ENCODE measurements around the gene ANAPC2. TPM values are rescaled to one million over a fixed set of nuclear protein-coding genes. Genes with fewer than 3 reads are reported as not detected.
A peak's percentile ranks its signal among the peaks of the same experiment; 100 is the strongest.

The ANAPC2 gene
- total and polyA plus RNA-seq, 4 experiments from 2014 or later = 3.2 to 125 (median 60.8) TPM

DNA sequence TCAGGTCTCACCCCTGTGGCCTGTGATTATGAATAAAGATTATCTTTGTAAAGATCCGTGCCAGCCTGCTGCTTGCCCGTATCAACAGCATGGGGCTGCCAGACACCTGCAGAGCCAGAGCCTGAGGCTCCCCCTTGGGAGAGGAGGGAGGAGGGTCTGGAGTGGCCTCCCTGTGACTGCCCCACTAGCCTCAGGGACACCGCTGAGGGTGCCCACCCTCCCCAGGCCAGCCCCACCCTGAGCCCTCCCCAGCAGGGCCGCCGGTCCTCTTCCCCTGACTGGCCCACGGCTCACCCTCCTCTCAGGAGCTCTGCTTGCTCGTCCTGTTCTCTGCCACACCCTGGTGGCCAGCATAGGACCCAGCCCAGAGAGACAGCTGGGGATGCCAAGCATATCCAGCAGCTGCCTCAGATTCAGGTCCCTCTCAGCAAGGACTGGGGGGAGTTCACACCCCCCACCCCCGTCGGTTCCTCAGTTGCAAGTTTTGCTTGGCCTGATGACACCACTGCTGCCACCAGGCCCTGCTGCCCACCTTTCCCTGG, 2.0 kb upstream of the ANAPC2 start:
- H3K27ac ChIP-seq (ENCODE audit: low read depth, low read length) = peak overlapping the region; percentile 96
- peak overlapping the region in 6 of 8 donors; percentile 33 to 93 (median 58) for H3K4me3 Mint-ChIP-seq
- peaks cover 12% of the 10 kb centered on the region for H3K36me3 ChIP-seq (ENCODE audit: insufficient read depth, low read length)
- ChIA-PET CTCF (ENCODE audit: partially characterized antibody) (interaction anchor here (1.0 to 2.0 kb wide), 3 partner anchors 7 to 94 kb away, joined by 3 to 7 read pairs (median 4); no protein-coding TSS in a partner anchor), POLR2A (ENCODE audit: partially characterized antibody) (interaction anchor here (2.5 to 8.9 kb wide), 6 partner anchors 12 to 104 kb away, joined by 11 to 169 read pairs (median 20); partner anchors contain the start of genes MAN1B1, NDOR1, RNF208 and TMEM203)
- no peak for DNase-seq
- H3K27me3 Mint-ChIP-seq = no peaks in the 10 kb centered on the region
- no peak overlapping the region for H3K4me3 ChIP-seq (ENCODE audit: low read length in 2 of 2)
- peaks cover 0 to 16% of the 10 kb centered on the region in 2 donors for H3K36me3 Mint-ChIP-seq
- intact Hi-C loops (cut with micrococcal nuclease) = no loop called here
- H3K27me3 ChIP-seq (ENCODE audit: insufficient read depth, low read length) = no peaks in the 10 kb centered on the region
- peak overlapping the region in 5 of 7 donors; percentile 73 to 91 (median 81) for H3K27ac Mint-ChIP-seq
- H3K9me3 Mint-ChIP-seq = peaks cover 0 to 3% (median 0%) of the 10 kb centered on the region in 8 donors
- no peaks in the 10 kb centered on the region for H3K9me3 ChIP-seq (ENCODE audit: control insufficient read depth in 1 of 2, low read length in 2 of 2)
- H3K4me1 Mint-ChIP-seq = peaks cover 16 to 49% (median 31%) of the 10 kb centered on the region in 4 donors
- H3K4me1 ChIP-seq (ENCODE audit: insufficient read depth, low read length) = peaks cover 41% of the 10 kb centered on the region

DNA sequence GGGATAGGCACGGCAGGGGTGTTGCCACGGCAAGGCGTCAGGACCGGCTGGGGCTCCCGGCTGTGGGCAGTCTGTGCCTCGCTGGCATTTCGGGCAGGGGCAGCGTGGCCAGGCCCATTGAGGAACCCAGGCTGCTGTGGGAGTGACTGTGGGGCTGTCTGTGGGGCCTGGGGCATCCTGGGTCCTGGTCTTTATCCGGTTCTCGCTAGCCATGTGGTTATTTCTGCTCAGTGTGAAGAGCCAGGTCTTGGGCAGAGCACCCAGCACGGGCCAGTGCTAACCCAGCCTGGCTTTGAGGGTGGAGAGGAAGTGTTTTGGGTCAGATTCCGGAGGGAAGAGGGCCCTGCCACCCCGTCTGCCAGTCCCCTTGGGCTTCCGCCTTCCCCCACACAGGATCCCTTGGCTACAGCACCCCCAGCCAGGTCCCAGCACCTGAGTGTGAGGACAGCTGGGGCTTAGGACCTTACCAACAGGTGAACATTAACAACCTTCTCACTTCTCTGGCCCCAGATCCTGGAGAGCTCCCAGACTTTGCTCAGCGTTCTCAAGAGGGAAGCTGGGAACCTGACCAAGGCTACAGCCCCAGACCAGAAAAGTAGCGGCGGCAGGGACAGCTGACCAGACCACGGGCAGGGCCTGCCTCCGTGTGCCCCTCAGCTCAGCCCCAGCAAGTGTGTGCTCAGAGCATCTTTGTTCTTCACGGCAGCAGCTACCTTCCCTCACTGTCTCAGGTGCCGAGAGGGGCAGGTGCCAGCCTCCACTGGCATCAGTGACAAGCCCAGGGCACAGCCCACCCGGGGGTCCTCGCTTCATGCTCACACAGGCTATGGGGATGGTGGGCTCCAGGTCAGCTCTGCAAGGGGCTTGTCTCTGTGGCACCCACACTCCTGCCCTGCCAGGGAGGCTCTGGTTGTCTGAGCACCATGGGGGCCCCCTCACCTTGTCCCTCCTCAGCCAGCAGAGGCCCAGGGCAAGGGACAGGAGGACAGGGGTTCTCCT, 1.2 kb upstream of the ANAPC2 start:
- POLR2A ChIA-PET (ENCODE audit: partially characterized antibody) = interaction anchor here (0.8 to 8.9 kb wide), 18 partner anchors 13 to 292 kb away, joined by 3 to 169 read pairs (median 10); partner anchors contain the start of genes CYSRT1, EXD3, MAN1B1 and NDOR1
- H3K36me3 Mint-ChIP-seq = peaks cover 0 to 16% of the 10 kb centered on the region in 2 donors
- no peaks in the 10 kb centered on the region for H3K27me3 Mint-ChIP-seq
- H3K4me3 Mint-ChIP-seq = peak overlapping the region; percentile 90 to 95 (median 92)
- Histone ChIP-seq H3K27ac (ENCODE audit: low read depth, low read length) (peak overlapping the region; percentile 96), H3K27me3 (ENCODE audit: insufficient read depth, low read length) (no peaks in the 10 kb centered on the region), H3K9me3 (ENCODE audit: control insufficient read depth in 1 of 2, low read length in 2 of 2) (no peaks in the 10 kb centered on the region), H3K4me1 (ENCODE audit: insufficient read depth, low read length) (peaks cover 41% of the 10 kb centered on the region), H3K4me3 (ENCODE audit: low read length in 2 of 2) (peak overlapping the region; percentile 81 to 90), H3K36me3 (ENCODE audit: insufficient read depth, low read length) (peaks cover 14% of the 10 kb centered on the region)
- H3K9me3 Mint-ChIP-seq = peaks cover 0 to 3% (median 0%) of the 10 kb centered on the region in 8 donors
- no peak for DNase-seq
- H3K4me1 Mint-ChIP-seq = peaks cover 16 to 52% (median 32%) of the 10 kb centered on the region in 4 donors
- CTCF ChIA-PET (ENCODE audit: partially characterized antibody) = interaction anchor here (0.7 to 3.8 kb wide), 14 partner anchors 8 to 94 kb away, joined by 3 to 15 read pairs (median 3); partner anchors contain the start of genes NELFB and TPRN
- H3K27ac Mint-ChIP-seq = peak overlapping the region; percentile 91 to 97 (median 95)
- intact Hi-C loops (cut with micrococcal nuclease) = loop anchor here (1.0 to 2.0 kb wide), 2 partner anchors 47 to 103 kb away; partner anchors contain the start of gene MAN1B1

DNA sequence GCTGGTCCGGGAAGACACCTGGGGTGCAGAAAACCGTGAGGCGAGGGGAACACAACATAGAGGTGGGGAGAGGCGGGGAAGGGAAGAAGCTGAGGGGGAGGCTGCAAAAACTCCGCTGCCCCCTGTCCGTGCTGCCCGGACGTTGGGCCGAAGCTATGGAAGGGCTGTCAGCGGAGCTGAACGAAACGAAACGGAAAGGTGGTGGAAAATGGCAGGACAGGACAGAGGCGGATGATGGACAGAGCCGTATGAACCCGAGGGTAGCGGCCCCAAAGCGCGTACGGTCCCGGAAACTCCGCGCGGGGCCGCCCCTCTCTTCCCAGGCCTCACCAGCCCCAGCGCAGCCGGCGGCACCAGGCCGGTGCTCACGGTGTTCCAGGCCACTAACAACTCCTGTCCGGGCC, 272 bp downstream of the ANAPC2 start:
- no peak for DNase-seq
- peaks cover 41% of the 10 kb centered on the region for H3K4me1 ChIP-seq (ENCODE audit: insufficient read depth, low read length)
- Mint-ChIP-seq H3K27me3 (no peaks in the 10 kb centered on the region), H3K9me3 (peaks cover 0 to 5% (median 0%) of the 10 kb centered on the region in 8 donors), H3K4me1 (peaks cover 22 to 63% (median 33%) of the 10 kb centered on the region in 4 donors), H3K4me3 (peak overlapping the region; percentile 88 to 97 (median 93)), H3K27ac (peak overlapping the region; percentile 86 to 98 (median 94)), H3K36me3 (peaks cover 6 to 27% of the 10 kb centered on the region in 2 donors)
- ChIA-PET POLR2A (ENCODE audit: partially characterized antibody) (interaction anchor here (0.6 to 8.9 kb wide), 17 partner anchors 11 to 654 kb away, joined by 3 to 169 read pairs (median 8); partner anchors contain the start of genes CYSRT1, MAN1B1, NDOR1 and NELFB), CTCF (ENCODE audit: partially characterized antibody) (interaction anchor here (1.1 to 3.8 kb wide), 8 partner anchors 10 to 92 kb away, joined by 3 to 15 read pairs (median 5); partner anchors contain the start of genes RNF224 and TPRN)
- no peaks in the 10 kb centered on the region for H3K9me3 ChIP-seq (ENCODE audit: control insufficient read depth in 1 of 2, low read length in 2 of 2)
- intact Hi-C loops (cut with micrococcal nuclease) = loop anchor here (1.0 to 2.0 kb wide), 5 partner anchors 12 to 101 kb away; partner anchors contain the start of genes MAN1B1, NDOR1, TMEM203 and TPRN
- H3K4me3 ChIP-seq (ENCODE audit: low read length in 2 of 2) = peak overlapping the region; percentile 81 to 90
- peaks cover 26% of the 10 kb centered on the region for H3K36me3 ChIP-seq (ENCODE audit: insufficient read depth, low read length)
- H3K27ac ChIP-seq (ENCODE audit: low read depth, low read length) = peak overlapping the region; percentile 96
- no peaks in the 10 kb centered on the region for H3K27me3 ChIP-seq (ENCODE audit: insufficient read depth, low read length)

DNA sequence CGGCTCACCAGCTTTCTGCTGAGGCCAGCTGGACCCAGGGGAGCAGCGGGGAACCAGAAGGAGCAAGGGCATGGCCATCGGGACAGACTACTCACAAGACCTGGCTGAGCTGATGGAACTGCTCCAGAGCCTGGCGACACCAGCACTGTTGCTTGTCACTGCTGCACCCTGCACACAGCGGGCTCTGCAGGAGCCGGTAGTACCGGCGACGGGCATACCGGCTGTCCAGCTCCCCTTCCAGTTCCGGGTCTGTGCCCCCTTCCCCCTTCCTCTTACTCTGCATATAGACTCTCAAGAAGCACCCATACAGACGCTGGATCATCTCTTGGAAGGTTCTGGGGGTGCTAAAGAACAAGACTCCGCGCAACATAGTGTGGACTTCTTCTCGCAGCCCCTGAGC, 974 bp downstream of the ANAPC2 start:
- H3K9me3 Mint-ChIP-seq = peaks cover 0 to 5% (median 0%) of the 10 kb centered on the region in 8 donors

DNA sequence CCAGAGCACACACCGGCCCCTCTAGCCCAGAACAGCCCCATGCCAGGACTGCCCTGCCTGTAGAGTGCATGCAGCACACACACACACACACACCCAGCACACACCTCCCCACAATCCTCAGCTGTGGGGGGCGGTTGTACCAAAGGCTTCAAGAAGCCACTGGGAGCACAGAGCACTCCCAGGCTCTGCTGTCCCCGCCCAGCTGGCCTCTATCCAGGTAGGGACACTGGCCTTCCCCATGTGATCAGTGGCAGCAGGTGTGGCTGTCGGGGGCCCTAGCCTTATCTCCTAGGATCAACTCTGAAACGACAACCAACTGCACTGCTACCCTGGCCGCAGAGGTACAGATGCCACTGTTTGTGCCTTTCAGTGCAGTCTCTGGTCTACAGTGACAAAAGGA, 2.0 kb downstream of the ANAPC2 start:
- intact Hi-C loops (cut with micrococcal nuclease) = no loop called here
- no peaks in the 10 kb centered on the region for H3K27me3 Mint-ChIP-seq
- H3K27ac ChIP-seq (ENCODE audit: low read depth, low read length) = no peak overlapping the region
- H3K9me3 Mint-ChIP-seq = peaks cover 0 to 5% (median 0%) of the 10 kb centered on the region in 8 donors
- ChIA-PET POLR2A (ENCODE audit: partially characterized antibody) (interaction anchor here (8.9 kb wide), 1 partner anchor 16 kb away, joined by 169 read pairs; the partner anchor contains the start of genes NDOR1, TMEM203 and TPRN), CTCF (ENCODE audit: partially characterized antibody) (interaction anchor here (3.8 kb wide), 1 partner anchor 51 kb away, joined by 15 read pairs; no protein-coding TSS in a partner anchor)
- no peak for DNase-seq
- H3K4me3 ChIP-seq (ENCODE audit: low read length in 2 of 2) = no peak overlapping the region
- no peaks in the 10 kb centered on the region for H3K9me3 ChIP-seq (ENCODE audit: control insufficient read depth in 1 of 2, low read length in 2 of 2)
- H3K4me1 Mint-ChIP-seq = peaks cover 22 to 63% (median 33%) of the 10 kb centered on the region in 4 donors
- no peaks in the 10 kb centered on the region for H3K27me3 ChIP-seq (ENCODE audit: insufficient read depth, low read length)
- H3K27ac Mint-ChIP-seq = peak overlapping the region in 3 of 7 donors; percentile 18 to 91 (median 50)
- H3K36me3 ChIP-seq (ENCODE audit: insufficient read depth, low read length) = peaks cover 35% of the 10 kb centered on the region
- H3K36me3 Mint-ChIP-seq = peaks cover 11 to 33% of the 10 kb centered on the region in 2 donors
- peaks cover 41% of the 10 kb centered on the region for H3K4me1 ChIP-seq (ENCODE audit: insufficient read depth, low read length)
- peak overlapping the region; percentile 65 to 97 (median 90) for H3K4me3 Mint-ChIP-seq

More for the DNA sequence above, 974 bp downstream of the ANAPC2 start:
- Histone ChIP-seq H3K4me3 (ENCODE audit: low read length in 2 of 2) (peak overlapping the region; percentile 81 to 90), H3K27me3 (ENCODE audit: insufficient read depth, low read length) (no peaks in the 10 kb centered on the region), H3K9me3 (ENCODE audit: control insufficient read depth in 1 of 2, low read length in 2 of 2) (no peaks in the 10 kb centered on the region), H3K4me1 (ENCODE audit: insufficient read depth, low read length) (peaks cover 41% of the 10 kb centered on the region), H3K36me3 (ENCODE audit: insufficient read depth, low read length) (peaks cover 33% of the 10 kb centered on the region), H3K27ac (ENCODE audit: low read depth, low read length) (peak overlapping the region; percentile 96)
- peaks cover 6 to 27% of the 10 kb centered on the region in 2 donors for H3K36me3 Mint-ChIP-seq
- H3K27ac Mint-ChIP-seq = peak overlapping the region; percentile 60 to 98 (median 92)
- H3K27me3 Mint-ChIP-seq = no peaks in the 10 kb centered on the region
- peak overlapping the region; percentile 88 to 97 (median 93) for H3K4me3 Mint-ChIP-seq
- CTCF ChIA-PET (ENCODE audit: partially characterized antibody) = interaction anchor here (0.9 to 3.8 kb wide), 5 partner anchors 13 to 92 kb away, joined by 3 to 15 read pairs (median 5); partner anchors contain the start of genes RNF224 and TPRN
- no peak for DNase-seq
- H3K4me1 Mint-ChIP-seq = peaks cover 22 to 63% (median 33%) of the 10 kb centered on the region in 4 donors
- intact Hi-C loops (cut with micrococcal nuclease) = no loop called here
- POLR2A ChIA-PET (ENCODE audit: partially characterized antibody) = interaction anchor here (0.6 to 8.9 kb wide), 13 partner anchors 12 to 153 kb away, joined by 3 to 169 read pairs (median 11); partner anchors contain the start of genes CYSRT1, MAN1B1, NDOR1 and NELFB

DNA sequence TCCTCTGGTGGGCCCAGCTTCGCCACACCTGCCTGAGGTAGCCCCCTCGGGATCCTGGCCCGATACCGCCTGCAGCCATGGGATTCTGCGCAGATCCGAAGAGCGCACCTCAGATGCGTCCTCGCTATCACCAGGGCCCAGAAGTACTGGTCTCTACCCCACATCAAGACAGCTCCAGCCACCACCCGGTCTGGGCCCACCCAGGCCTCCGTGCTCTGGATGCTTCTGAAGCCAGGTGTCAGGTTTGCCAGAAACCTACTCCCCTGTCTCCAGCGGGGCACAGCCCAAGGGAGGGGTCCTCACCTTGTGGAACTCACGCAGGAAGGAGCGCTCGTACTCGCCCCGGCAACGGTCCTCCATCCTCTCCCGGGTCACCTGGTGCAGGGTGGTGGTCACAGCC, 2.4 kb downstream of the ANAPC2 start:
- Mint-ChIP-seq H3K9me3 (peaks cover 0 to 5% (median 0%) of the 10 kb centered on the region in 8 donors), H3K36me3 (peaks cover 11 to 32% of the 10 kb centered on the region in 2 donors), H3K27me3 (no peaks in the 10 kb centered on the region), H3K4me1 (peaks cover 22 to 60% (median 33%) of the 10 kb centered on the region in 4 donors), H3K27ac (peak overlapping the region in 1 of 7 donors; percentile 18), H3K4me3 (peak overlapping the region in 1 of 8 donors; percentile 92)
- Histone ChIP-seq H3K9me3 (ENCODE audit: control insufficient read depth in 1 of 2, low read length in 2 of 2) (no peaks in the 10 kb centered on the region), H3K4me3 (ENCODE audit: low read length in 2 of 2) (no peak overlapping the region), H3K4me1 (ENCODE audit: insufficient read depth, low read length) (peaks cover 41% of the 10 kb centered on the region), H3K27me3 (ENCODE audit: insufficient read depth, low read length) (no peaks in the 10 kb centered on the region), H3K36me3 (ENCODE audit: insufficient read depth, low read length) (peaks cover 39% of the 10 kb centered on the region), H3K27ac (ENCODE audit: low read depth, low read length) (no peak overlapping the region)
- CTCF ChIA-PET (ENCODE audit: partially characterized antibody) = no interaction called here
- DNase-seq = no peak
- intact Hi-C loops (cut with micrococcal nuclease) = no loop called here
- POLR2A ChIA-PET (ENCODE audit: partially characterized antibody) = interaction anchor here (8.9 kb wide), 1 partner anchor 17 kb away, joined by 169 read pairs; the partner anchor contains the start of genes NDOR1, TMEM203 and TPRN
